ENCODE measurements around the gene B4GALNT4.
"Not testable (repeated sequence)": the region's sequence is repeated elsewhere in the genome, so short reads cannot be mapped to it uniquely, and the experiment has no call there.

B4GALNT4 gene

DNA sequence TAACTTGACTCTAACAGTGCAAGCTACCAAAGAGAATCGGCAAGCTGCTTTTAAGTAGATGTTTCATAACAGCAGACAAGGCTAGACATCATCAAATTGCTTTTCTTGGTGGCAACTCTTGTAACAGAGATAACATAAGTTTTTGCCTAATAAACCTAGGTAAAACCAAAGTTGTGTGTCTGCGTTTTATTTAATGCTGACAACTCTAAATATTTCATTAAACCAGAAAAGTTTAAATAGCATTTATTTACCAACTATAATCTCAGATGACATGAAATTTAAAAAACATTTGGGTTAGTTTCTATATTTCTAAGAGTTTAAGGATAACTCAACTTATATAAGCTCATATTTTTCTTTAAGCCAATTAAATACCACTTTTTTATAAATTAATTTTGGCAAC is 29.3 kb upstream of the B4GALNT4 start:
- DNase-seq (ENCODE audit: low spot score), result no peak
- TF ChIP-seq CTCF (IDR thresholded peaks at IDR 0.05; ENCODE audit: borderline replicate concordance, control extremely low read depth, extremely low read depth, insufficient read depth, missing control alignments), result no peak
- in situ Hi-C loops (cut with MboI; ENCODE audit: low sequenced_read_pairs, unreplicated experiment), result no loop called here

DNA sequence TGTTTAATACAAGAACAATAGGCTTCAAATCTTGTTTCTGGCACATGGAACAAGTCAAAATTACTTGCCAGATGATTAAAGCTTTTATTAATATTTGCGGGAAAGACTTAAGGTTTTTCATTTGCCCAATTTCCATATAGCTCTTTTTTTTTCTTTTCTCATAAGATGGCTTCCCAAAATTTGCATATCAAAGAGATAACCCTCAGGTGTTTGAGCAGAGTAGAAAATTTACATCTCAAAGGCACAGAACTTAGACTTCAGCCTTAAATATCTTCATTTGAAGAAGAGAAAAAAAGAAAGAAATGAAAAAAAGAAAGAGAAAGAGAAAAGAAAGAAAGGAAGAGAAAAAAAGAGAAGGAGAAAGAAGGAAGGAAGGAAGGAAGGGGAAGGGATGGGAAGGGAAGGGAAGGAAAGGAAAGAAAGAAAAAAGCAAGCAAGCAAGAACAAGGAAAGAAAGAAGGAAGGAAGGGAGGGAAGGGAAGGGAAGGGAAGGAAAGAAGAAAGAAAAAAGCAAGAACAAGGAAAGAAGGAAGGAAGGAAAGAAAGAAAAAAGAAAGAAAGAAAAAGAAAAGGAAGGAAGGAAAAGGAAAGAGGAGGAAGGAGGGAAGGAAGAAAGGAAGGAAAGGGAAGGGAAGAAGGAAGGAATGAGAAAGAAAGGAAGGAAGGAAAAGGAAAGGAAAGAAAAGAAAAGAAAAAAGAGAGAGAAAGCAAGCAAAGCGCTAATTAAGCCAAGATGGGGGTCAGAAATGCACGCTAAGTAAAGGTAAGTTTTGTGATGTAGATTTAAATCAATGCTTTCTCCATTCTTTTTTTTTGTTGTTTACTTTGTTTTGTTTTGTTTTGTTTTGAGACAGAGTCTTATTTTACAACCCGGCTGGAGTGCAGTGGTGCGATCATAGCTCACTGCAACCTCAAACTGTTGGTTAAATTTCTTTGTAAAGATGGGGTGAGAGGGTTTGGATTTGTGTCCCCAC is 28.5 kb upstream of the B4GALNT4 start:
- TF ChIP-seq CTCF (IDR thresholded peaks at IDR 0.05; ENCODE audit: borderline replicate concordance, control extremely low read depth, extremely low read depth, insufficient read depth, missing control alignments), result no peak
- in situ Hi-C loops (cut with MboI; ENCODE audit: low sequenced_read_pairs, unreplicated experiment), result no loop called here
- DNase-seq (ENCODE audit: low spot score), result no peak

GRCh38 chr11:342328-342727 is 27.0 kb upstream of the B4GALNT4 start:
- DNase-seq (ENCODE audit: low spot score), result no peak

GRCh38 chr11:344836-345578 is 24.3 kb upstream of the B4GALNT4 start:
- no peak for TF ChIP-seq CTCF (IDR thresholded peaks at IDR 0.05; ENCODE audit: borderline replicate concordance, control extremely low read depth, extremely low read depth, insufficient read depth, missing control alignments)
- in situ Hi-C loops (cut with MboI; ENCODE audit: low sequenced_read_pairs, unreplicated experiment), result no loop called here
- DNase-seq (ENCODE audit: low spot score), result no peak

More at GRCh38 chr11:342328-342727, 27.0 kb upstream of the B4GALNT4 start:
- in situ Hi-C loops (cut with MboI; ENCODE audit: low sequenced_read_pairs, unreplicated experiment), result no loop called here
- TF ChIP-seq CTCF (IDR thresholded peaks at IDR 0.05; ENCODE audit: borderline replicate concordance, control extremely low read depth, extremely low read depth, insufficient read depth, missing control alignments), result no peak

DNA sequence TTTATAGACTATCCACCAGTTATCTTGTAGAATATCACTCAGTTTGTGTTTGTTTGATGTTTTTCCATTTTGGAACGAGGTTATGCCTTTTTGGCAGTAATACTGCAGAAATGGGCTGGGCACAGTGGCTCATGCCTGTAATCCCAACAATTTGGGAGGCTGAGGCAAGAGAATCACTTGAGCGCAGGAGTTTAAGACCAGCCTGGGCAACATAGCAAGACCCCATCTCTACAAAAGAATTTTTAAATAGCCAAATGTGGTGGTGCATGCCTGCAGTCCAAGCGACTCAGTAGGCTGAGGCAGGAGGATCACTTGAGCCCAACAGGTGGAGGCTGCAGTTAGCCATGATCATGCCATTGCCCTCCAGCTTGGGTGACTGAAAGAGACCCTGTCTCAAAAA is 22.8 kb upstream of the B4GALNT4 start:
- in situ Hi-C loops (cut with MboI; ENCODE audit: low sequenced_read_pairs, unreplicated experiment), result no loop called here
- DNase-seq (ENCODE audit: low spot score), result no peak
- no peak for TF ChIP-seq CTCF (IDR thresholded peaks at IDR 0.05; ENCODE audit: borderline replicate concordance, control extremely low read depth, extremely low read depth, insufficient read depth, missing control alignments)

GRCh38 chr11:349270-349954 is 19.9 kb upstream of the B4GALNT4 start:
- in situ Hi-C loops (cut with MboI; ENCODE audit: low sequenced_read_pairs, unreplicated experiment); DNase-seq (ENCODE audit: low spot score): not testable (repeated sequence)

DNA sequence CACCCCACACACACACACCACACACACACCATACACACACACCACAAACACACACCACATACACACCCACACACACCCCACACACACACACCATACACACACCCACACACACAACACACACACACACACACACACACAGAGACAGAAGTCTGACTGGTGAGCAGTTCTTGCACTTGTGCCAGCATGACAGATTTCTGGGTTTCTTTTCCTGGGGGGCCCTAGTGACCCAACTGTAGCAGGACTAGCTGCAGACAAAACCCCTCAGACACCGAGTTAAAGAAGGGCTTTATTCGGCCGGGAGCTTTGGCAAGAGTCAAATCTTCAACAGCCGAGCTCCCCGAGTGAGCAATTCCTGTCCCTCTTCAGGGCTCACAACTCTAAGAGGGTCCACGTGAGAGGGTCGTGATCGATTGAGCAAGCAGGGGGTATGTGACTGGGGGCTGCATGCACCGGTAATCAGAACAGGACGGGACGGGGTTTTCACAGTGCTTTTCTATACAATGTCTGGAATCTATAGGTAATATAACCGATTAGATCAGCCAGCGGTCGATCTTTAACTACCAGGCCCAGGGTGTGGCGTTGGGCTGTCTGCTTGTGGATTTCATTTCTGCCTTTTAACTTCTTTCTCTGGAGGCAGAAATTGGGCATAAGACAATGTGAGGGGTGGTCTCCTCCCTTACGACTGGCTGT is 19.1 kb upstream of the B4GALNT4 start:
- in situ Hi-C loops (cut with MboI; ENCODE audit: low sequenced_read_pairs, unreplicated experiment), result not testable (repeated sequence)

More for the DNA sequence above, 19.1 kb upstream of the B4GALNT4 start:
- not testable (repeated sequence) for DNase-seq (ENCODE audit: low spot score)
